ENCODE data around the gene DPP7. TPM values are rescaled to one million over a fixed set of nuclear protein-coding genes. Genes with fewer than 3 reads are reported as not detected.

Gene DPP7
- total and polyA plus RNA-seq, 2 of the 4 experiments (the other 2 are of a cell fraction), result 14.9 to 76.4 TPM

DNA sequence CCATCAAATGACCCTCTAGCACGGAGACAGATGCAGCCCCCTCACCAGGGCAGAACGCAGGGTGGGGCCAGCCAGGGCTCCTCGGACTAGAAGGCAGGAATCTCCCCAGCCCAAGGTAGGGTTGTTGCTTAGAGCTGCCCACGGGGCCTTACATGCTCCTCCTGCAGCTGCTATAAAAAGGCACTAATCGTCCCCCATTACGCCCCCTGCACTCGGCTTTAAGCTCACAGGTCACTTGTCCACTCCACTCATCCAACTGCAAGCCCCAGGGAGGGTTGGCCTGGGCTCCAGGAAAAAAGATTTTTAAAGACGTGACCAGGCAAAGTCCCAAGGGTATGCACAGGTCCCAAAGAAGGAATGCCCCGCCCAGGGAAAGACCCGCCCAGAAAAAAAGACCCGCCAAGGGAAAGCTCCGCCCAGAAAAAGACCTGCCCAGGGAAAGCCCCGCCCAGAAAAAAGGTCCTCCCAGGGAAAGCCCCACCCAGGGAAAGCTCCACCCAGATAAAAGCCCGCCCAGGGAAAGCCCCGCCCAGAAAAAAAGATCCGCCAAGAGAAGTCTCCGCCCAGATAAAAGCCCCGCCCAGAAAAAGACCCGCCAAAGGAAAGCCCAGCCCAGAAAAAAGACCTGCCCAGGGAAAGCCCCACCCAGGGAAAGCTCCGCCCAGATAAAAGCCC lies 35.5 kb upstream of the DPP7 start:
- dilution Hi-C loops (cut with HindIII; ENCODE audit: low sequenced_read_pairs, unreplicated experiment), result no loop called here
- Histone ChIP-seq H3K4me1 (ENCODE audit: control insufficient read depth, insufficient read depth, low read length) (no peaks in the 10 kb centered on the region), H2BK20ac (ENCODE audit: low read depth, low read length) (no peak overlapping the region), H3K4me3 (ENCODE audit: insufficient read depth, low read depth, low read length) (no peak overlapping the region), H3K18ac (ENCODE audit: low read depth, low read length) (no peak overlapping the region), H4K20me1 (ENCODE audit: insufficient read depth, low read length) (no peaks in the 10 kb centered on the region), H3K9ac (ENCODE audit: low read depth, low read length) (no peak overlapping the region), H3K79me1 (ENCODE audit: low read depth in 1 of 2, low read length in 2 of 2) (no peaks in the 10 kb centered on the region), H3K27ac (ENCODE audit: insufficient read depth, low read length) (no peak overlapping the region), H3K14ac (replicated peaks; ENCODE audit: low read depth, low read length) (no peak overlapping the region), H3K23ac (ENCODE audit: low read depth, low read length) (no peak overlapping the region), H2AK9ac (replicated peaks; ENCODE audit: low read depth, low read length, poor library complexity) (no peak overlapping the region), H3K9me3 (ENCODE audit: control insufficient read depth, insufficient read depth, low read length) (no peaks in the 10 kb centered on the region), H3K4me2 (ENCODE audit: low read depth, low read length) (no peak overlapping the region), H3K56ac (ENCODE audit: extremely low read depth, insufficient read depth, low read length) (no peak overlapping the region), H2BK5ac (ENCODE audit: low read depth, low read length, poor library complexity, severe bottlenecking) (no peak overlapping the region), H2BK120ac (ENCODE audit: low read depth, low read length) (no peak overlapping the region), H4K91ac (ENCODE audit: insufficient read depth, low read depth, low read length) (no peak overlapping the region), H3K9me1 (ENCODE audit: insufficient read depth, low read length) (peaks cover 12% of the 10 kb centered on the region), H2BK15ac (ENCODE audit: low read depth, low read length) (no peak overlapping the region), H2AFZ (replicated peaks; ENCODE audit: low read length, poor library complexity) (no peak overlapping the region), H4K5ac (ENCODE audit: low read depth, low read length) (no peak overlapping the region), H3K4ac (ENCODE audit: low read depth, low read length) (no peak overlapping the region), H4K8ac (ENCODE audit: low read depth in 2 of 2, low read length in 2 of 2) (no peak overlapping the region), H3K36me3 (ENCODE audit: control insufficient read depth, insufficient read depth, low read length) (no peaks in the 10 kb centered on the region), H3K27me3 (ENCODE audit: control insufficient read depth, insufficient read depth, low read length) (peaks cover 8% of the 10 kb centered on the region), H2AK5ac (ENCODE audit: low read depth, low read length) (no peak overlapping the region)
- intact Hi-C loops (cut with micrococcal nuclease), result no loop called here
- no TSS peak for BruUV-seq (replicated peaks)
- 65% methylated on average over 7 of the region's 20 CpGs; no CpG with 5 or more reads in 1 of the 2 experiments for WGBS, 2 experiments (ENCODE audit: extremely low coverage in 2 of 2, insufficient read length in 1 of 2)
- ATAC-seq (ENCODE audit: low read depth) (no peak), DNase-seq (no peak)
- ChIA-PET CTCF (no interaction called here), POLR2A (ENCODE audit: unreplicated experiment) (no interaction called here)
- TF ChIP-seq POLR2A (IDR thresholded peaks at IDR 0.05; ENCODE audit: low read depth, low read length), result no peak
- no peak for TF ChIP-seq RCOR1 (IDR thresholded peaks at IDR 0.05; ENCODE audit: insufficient replicate concordance, low read length)
- TF ChIP-seq NFE2L2 (IDR thresholded peaks at IDR 0.05; ENCODE audit: low read depth, low read length), result no peak
- no peak for TF ChIP-seq USF2 (IDR thresholded peaks at IDR 0.05; ENCODE audit: low read depth, low read length)
- TF ChIP-seq ELK1 (IDR thresholded peaks at IDR 0.05; ENCODE audit: borderline replicate concordance, low read depth, low read length), result no peak
- TF ChIP-seq CHD1 (IDR thresholded peaks at IDR 0.05; ENCODE audit: low read depth, low read length), result no peak
- TF ChIP-seq MAFK (IDR thresholded peaks at IDR 0.05; ENCODE audit: low read depth, low read length), result no peak
- no peak for TF ChIP-seq MXI1 (IDR thresholded peaks at IDR 0.05; ENCODE audit: borderline replicate concordance, low read depth, low read length)
- TF ChIP-seq RFX5 (IDR thresholded peaks at IDR 0.05; ENCODE audit: low read depth, low read length), result no peak
- TF ChIP-seq MAZ (IDR thresholded peaks at IDR 0.05; ENCODE audit: borderline replicate concordance, low read depth, low read length), result no peak
- TF ChIP-seq BHLHE40 (IDR thresholded peaks at IDR 0.05; ENCODE audit: low read depth, low read length), result no peak
- no peak for TF ChIP-seq FOS (IDR thresholded peaks at IDR 0.05; ENCODE audit: low read depth, low read length)
- in situ Hi-C loops (cut with MboI; ENCODE audit: low sequenced_read_pairs), result no loop called here

All from IMR-90 (cell line).